ENCODE data around the gene RPN1. TPM values are rescaled to one million over a fixed set of nuclear protein-coding genes. Genes with fewer than 3 reads are reported as not detected.

Gene RPN1
- total and polyA plus RNA-seq, 2 of the 8 experiments (the other 6 are each of a cell fraction or from before 2014, with no cell fraction given), result 165 to 211 TPM

DNA sequence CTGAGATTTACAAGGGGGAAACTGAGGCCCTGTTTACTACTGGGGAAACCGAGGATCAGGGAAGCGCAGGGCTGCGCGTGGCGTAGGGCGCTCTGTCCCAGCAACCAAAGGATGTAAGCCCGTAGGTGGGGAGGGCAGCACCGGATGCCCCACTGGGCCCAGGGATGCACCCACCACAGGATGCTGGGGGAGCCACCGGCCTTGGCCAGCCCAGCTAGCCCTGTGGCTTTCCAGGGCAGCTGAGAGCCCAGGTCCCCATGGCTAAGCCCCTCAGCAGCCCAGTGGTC, 33.4 kb downstream of the RPN1 start (continued):
- TF ChIP-seq, protein P1, sequence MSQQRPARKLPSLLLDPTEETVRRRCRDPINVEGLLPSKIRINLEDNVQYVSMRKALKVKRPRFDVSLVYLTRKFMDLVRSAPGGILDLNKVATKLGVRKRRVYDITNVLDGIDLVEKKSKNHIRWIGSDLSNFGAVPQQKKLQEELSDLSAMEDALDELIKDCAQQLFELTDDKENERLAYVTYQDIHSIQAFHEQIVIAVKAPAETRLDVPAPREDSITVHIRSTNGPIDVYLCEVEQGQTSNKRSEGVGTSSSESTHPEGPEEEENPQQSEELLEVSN (IDR thresholded peaks at IDR 0.05), result no peak
- no peak for TF ChIP-seq TCF12 (IDR thresholded peaks at IDR 0.05; ENCODE audit: low read depth, low read length)
- no peak for TF ChIP-seq ASH2L (IDR thresholded peaks at IDR 0.05; ENCODE audit: low read length)
- TF ChIP-seq RFX5 (IDR thresholded peaks at IDR 0.05; ENCODE audit: borderline replicate concordance, low read depth, low read length), result no peak
- TF ChIP-seq, protein P2, sequence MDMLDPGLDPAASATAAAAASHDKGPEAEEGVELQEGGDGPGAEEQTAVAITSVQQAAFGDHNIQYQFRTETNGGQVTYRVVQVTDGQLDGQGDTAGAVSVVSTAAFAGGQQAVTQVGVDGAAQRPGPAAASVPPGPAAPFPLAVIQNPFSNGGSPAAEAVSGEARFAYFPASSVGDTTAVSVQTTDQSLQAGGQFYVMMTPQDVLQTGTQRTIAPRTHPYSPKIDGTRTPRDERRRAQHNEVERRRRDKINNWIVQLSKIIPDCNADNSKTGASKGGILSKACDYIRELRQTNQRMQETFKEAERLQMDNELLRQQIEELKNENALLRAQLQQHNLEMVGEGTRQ (IDR thresholded peaks at IDR 0.05; ENCODE audit: low read length), result no peak
- TF ChIP-seq EP300 (IDR thresholded peaks at IDR 0.05; ENCODE audit: borderline replicate concordance in 1 of 2, low read depth in 2 of 2, low read length in 2 of 2), result no peak
- no peak for TF ChIP-seq YY1 (IDR thresholded peaks at IDR 0.05; ENCODE audit: low read depth, low read length)
- TF ChIP-seq CBX8 (IDR thresholded peaks at IDR 0.05; ENCODE audit: borderline replicate concordance, low read depth, low read length), result no peak
- no peak for TF ChIP-seq KDM1A (IDR thresholded peaks at IDR 0.05; ENCODE audit: borderline replicate concordance, low read length)
